G401.6 (cell line): ENCODE data around the gene ARHGEF7.
"Not testable (repeated sequence)": the region's sequence is repeated elsewhere in the genome, so short reads cannot be mapped to it uniquely, and the experiment has no call there.

ENCODE experiments used
- FAIRE-seq: peaks from 2 replicates; lab custom pipeline; 2012; peaks lifted over from hg19 to GRCh38; lab: Jason Lieb, UNC

ARHGEF7 gene

DNA sequence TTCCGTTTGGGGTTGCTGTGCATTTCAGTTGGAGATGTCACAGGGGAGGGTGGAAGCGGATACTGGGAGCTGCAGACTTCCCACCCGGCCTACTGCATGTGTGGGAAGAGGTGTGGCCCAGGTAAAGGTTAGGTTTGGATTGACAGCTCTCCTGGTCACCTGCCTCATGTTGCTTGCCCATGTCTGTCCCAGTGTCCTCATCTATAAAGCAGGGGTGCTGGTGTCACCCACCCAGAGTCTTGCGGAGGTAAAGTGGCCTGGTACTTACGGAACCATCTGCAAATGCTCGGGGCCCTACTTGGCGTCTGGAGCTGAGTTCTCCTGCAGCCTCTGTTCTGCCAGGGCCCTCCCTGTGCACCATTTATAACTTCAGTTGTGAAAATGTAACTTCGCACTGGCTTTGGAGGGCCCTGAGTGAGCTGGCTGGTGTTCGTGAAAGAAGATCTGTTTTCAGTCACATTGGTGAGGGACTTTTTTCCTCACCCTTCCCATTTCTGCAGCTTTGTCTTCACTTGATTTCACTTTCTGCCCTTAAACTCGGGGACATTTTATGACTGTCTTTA, 140.2 kb downstream of the ARHGEF7 start:
- no peak for FAIRE-seq

DNA sequence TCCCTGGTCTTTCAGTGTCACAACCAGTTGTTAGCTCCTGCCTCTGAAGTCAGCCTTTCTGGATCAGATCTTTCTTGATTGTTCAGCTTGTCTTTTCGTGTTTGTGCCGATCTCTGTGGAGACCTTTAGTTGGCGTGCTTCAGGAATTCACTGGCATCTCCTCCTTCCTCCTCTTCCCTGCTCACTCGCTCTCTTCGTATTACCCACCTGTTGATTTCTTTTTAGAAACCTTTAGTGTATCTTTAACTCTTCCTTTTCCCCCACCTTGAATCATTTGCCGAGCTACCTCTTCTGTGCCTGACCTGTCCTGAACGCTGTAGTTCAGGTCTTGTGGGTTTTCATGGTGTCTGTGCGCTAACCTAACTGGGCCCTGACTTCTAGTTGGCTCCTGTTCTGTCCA, 141.3 kb downstream of the ARHGEF7 start:
- FAIRE-seq: no peak

DNA sequence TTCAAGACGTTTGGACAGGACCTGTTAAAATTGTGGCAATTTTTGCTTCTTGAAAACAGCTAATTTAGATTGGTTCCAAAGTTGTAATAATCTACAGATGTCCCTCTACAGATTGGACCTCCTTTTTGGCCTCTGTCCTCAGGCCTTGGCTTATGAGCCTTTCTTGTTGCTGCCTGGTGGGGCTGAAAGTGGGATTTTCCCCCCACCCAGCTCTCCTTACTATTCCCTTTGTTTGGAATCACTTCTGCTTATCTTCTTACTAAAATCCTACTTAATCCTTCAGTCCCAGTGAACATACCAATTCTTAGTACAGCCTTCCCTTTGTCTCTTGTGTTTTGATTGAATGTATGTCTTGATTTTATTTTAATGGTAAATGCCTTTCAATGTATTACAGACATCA, 141.8 kb downstream of the ARHGEF7 start:
- no peak for FAIRE-seq

DNA sequence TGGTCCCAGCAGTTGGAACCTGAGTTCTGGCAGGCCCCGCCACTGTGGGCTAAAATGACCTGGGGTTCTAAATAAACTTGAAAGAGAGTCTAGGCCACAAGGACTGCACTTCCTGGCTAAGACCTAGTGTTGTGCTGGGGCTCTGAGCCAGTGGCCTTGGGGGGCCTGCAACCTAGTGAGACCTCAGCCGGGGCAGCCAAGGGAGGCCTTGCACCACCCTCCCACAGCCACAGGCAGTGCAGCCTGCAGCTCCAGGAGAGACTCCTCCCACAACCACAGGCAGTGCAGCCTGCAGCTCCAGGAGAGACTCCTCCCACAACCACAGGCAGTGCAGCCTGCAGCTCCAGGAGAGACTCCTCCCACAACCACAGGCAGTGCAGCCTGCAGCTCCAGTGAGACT, 142.8 kb downstream of the ARHGEF7 start:
- FAIRE-seq: not testable (repeated sequence)

DNA sequence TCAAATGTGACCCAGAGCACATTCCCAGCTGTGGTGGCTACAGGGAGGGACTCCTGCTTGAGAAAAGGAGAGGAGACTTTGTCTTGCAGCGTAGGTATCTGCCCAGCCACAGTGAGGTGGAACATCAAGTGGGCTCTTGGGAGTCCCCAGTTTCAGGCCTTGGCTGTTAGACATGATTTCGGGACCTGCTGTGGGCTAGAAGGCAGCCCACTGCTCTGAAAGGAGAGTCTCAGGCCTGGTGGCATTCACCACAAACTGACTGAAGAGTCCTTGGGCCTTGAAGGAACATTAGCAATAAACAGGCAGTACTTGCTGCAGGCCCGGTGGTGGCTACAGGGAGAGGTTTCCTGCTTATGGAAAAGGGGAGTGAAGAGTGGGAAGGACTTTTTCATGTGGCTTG, 143.5 kb downstream of the ARHGEF7 start:
- no peak for FAIRE-seq

DNA sequence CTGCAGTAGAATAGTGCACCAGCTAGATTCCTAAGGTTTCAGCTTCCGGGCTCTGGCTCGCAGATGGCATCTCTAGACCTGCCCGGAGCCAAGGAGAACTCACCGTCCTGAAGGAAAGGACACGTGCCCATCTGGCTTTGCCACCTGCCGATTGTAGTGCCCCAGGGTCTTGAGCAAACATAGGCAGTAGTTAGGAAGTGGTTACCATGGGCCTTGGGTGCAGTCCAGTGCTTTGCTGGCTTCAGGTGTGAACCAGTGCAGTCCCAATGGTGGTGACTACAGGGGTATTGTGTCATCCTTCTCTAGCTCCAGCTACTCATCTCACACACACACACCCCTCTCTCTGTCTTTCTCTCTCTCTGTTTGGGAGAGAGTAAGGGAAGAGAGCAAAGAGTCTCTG, 143.9 kb downstream of the ARHGEF7 start:
- FAIRE-seq: no peak

DNA sequence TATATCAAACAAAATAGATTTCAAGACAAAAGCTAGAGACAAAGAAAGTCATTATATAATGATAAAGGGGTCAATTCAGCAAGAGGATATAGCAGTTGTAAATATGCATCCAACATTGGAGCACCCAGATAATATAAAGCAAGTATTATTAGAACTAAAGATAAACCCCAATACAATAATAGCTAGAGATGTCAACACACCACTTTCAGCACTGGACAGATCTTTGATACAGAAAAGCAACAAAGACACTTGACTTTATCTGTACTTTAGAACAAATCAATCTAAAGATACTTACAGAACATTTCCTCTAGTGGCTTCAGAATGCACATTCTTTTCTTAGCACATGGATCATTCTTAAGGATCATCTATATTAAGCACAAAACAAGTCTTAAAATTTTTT, 146.2 kb downstream of the ARHGEF7 start:
- FAIRE-seq: no peak

DNA sequence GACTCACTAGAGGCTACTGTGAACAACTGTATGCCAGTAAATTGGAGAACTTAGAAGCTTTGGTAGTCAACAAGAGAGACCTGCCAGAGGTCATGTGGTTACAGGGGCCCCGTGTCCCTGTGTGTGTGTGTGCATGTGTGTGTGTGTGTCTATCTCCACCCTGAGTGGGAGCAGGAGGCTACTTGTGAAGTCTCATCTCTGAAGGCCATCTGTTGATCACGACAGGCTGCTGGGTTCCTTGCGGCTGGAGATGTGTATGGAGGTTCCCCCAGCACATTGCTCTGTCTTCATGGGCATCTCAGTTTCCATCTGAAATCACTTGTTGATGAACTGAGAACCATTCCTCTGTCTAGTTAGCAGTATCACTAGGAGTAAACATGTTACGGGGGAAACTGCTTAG, 147.2 kb downstream of the ARHGEF7 start:
- FAIRE-seq: no peak

DNA sequence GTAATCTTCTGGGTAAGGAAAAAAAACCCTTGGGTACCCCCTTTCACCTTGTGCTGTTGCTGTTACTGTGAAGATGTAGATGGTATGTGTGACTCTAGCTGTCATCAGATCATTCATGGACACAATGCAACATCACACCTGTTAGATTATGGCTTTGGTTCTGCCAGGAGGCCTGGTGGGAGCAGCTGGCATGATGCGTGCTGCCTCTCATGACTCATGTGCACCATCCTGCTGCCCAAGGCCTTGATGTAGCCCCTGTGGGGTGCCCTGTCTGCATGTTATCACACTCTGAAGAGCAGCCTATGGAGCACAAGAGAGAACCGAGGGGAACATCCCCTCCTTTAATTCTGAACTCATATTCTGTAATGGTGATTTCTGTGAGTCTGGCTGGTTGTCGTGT, 147.6 kb downstream of the ARHGEF7 start:
- no peak for FAIRE-seq

DNA sequence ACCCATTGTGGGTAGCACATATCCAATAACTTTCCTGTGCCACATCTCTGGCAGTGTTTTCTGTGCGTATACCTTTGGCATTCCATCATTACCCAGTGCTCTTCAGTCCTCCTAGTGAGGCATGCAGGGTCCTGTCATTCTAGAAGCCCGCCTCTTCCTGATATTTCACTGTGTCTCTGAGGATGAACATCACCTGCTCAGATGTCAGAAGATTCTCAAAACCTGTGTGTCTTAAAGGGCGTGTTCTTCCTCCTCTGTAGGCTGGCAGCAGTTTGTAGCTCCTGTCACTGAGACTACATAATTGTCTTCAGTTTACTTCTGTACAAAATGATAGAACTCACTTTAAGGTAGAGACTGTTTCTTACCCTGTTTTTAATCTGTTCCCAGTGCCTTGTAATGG, 148.5 kb downstream of the ARHGEF7 start:
- no peak for FAIRE-seq

DNA sequence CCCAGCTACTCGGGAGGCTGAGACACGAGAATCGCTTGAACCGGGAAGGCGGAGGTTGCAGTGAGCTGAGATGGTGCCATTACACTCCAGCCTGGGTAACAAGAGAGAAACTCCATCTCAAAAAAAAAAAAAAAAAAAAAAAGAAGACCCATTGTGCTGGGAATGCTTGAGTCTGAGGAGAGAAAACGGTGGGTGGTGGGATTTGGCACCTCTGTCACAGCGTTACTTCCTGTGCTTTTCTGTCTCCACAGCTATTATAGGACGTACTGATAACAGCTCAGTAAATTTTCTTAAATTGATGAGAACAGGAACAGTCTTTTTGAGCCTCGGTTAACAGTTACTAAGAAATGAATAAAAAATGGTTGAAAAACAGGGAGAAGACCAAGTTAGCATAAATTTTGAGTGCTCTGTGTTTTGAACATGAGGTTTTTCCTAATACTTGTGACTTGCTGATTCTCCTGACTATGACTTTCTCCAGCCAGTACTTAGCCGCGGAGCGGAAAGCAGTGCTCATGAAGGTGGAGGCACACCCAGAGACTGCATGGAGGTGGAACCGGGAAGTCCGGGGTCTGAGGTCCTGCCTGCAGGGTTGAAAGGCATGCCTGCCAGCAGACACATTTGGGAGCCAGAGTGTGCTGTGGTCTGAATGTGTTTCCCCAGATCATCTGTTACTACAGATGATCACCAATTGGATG, 150.0 kb downstream of the ARHGEF7 start:
- FAIRE-seq: no peak

DNA sequence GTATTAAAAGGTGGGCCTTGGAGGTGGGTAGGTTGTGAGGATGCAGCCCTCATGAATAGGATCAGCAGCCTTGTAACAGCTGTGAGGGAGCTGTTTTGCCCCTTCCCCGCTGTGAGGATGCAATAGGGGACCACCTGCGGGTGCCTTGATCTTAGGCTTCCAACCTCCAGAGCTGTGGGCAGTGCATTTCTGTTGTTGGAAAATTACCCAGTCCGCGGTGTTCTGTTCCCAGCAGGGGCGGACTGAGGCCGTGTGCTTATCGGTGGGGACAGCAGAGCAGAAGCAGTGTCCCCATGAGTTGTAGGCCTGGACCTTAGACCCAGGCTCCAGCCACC, 150.6 kb downstream of the ARHGEF7 start:
- FAIRE-seq: no peak

DNA sequence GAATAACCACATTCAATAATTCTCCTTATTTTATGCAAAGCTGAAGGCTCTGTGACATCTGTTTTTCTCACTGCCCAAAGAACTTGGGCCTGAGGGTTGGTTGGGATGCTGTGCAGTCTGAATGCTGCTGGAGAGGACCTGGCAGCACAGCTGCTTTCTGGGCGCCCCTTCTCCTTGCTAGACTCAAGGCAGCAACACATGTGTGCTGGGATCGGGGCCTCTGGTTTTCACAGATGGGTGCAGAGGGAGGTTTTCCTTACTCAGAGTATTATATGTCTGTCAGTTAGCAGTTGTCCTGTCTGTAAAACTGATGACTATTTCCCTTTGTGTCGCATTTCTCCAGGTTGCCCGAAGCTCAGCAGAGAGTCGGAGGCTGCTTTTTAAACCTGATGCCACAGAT, 152.1 kb downstream of the ARHGEF7 start:
- no peak for FAIRE-seq

DNA sequence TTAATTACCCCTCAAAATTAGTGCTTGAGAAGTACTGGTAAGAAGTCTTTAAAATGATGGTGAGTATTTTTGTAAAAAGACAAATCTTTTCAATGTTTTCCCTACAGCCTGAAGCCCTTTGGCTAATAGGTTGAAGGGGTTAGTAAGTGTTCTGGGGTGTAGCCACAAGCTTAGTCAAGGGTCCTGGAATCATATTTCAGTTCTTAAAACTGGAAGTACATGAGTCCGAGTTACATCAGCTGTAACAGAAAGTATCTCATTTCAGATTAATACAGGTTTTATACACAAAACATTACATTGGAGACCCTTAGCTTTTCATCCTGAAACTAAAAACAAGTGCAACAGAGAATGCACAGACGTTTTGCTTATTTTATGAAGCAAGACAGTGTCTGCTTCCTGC, 152.7 kb downstream of the ARHGEF7 start:
- FAIRE-seq: no peak

DNA sequence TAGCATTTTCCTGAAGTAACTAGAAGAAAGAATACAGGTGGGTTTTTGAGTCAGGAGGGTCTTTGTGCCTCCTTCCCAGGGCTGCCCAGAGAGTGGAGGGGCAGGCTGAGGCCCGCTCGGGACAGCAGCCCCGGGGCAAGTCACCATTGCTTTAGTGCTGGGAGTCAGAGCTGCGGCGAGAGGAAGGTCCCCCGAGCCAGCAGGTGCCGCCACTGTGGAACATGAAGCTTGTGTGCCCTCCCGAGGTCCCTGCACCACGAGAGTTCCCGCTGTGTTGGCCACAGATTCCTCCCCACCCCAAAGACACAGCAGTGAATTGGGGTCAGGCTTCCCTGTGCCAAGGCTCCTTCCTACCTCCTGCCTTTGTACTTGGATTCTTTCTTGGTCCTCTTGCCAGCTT, 154.4 kb downstream of the ARHGEF7 start:
- FAIRE-seq: no peak

DNA sequence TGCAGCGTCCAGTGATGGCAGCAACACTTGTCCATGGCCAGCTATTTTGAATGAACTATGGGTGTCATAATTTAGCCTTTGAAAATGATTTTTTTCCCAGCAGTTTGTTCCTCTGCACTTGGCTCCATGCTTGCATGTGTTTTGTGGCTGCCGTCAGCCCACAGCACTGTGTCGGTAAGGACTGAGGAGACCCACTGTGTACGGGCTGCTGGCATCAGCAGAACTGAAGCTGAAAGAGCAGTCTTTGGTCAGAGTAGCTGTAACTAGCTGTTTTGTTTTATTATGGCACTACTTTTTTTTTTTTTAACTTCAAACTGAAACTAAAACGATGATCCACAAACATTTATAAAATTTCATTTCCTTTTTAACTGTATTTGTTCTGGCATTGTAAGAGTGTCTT, 155.0 kb downstream of the ARHGEF7 start:
- FAIRE-seq: no peak

DNA sequence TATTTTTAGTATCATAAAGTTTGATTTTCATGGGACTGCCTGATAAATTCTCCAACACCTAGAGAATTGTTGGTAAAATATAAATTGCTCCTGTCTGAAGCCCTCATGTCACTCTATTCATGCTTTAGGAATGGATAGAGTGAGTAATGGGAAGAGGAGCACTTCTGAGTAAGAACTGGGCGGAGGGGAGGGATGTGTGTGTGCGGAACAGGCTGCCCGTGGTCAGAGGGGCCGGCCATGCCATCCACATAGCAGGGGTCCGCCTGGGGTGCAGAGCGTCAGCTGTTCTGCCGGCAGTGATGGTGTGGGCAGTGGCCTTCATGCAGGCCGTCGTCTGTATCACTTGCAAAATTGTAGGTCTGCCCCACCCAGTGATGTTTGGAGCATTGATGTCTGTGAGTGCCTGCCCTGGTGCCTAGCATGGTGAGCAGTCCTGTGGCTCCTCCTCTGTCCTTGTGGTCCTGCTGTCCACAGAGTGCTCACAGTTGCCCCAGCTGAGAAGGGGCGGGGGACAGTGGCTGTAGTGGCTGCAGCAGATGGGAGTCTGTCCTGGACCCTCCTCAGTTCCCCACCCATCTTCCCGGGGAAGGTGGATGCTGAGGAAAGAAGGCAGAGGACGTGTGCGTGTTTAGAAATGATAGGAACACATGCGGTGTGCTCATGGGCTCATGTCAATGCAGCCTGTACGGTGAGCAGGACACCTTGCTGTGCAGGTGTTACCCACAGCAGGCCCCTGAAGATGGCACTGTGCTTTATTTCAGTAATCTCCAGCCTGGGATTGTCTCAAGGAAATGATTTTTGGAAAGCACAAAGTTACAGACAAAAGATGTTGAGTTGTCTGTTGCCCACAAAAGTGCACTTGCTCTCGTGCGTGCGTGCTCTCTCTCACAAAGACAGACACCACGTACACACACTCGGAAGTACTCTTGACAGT, 155.9 kb downstream of the ARHGEF7 start:
- no peak for FAIRE-seq

DNA sequence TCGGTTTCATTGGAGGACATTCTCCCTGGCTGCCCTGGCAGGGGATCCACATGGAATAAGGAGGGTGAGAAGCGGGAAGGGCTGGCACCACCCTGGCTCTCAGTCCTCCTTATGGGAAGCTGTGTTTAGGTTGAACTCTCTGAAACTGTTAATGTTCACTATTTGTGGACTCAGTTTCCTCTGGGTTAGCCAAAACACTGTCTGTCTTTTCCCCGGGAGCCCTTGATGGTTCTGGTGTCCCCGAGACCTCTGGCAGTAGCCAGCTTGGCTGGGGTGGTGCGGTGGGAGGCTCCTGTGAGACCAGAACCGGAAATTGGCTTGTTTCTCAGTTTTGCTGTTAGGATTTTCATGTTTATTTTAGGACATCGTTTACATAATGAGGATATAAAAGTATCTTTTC, 157.0 kb downstream of the ARHGEF7 start:
- no peak for FAIRE-seq

DNA sequence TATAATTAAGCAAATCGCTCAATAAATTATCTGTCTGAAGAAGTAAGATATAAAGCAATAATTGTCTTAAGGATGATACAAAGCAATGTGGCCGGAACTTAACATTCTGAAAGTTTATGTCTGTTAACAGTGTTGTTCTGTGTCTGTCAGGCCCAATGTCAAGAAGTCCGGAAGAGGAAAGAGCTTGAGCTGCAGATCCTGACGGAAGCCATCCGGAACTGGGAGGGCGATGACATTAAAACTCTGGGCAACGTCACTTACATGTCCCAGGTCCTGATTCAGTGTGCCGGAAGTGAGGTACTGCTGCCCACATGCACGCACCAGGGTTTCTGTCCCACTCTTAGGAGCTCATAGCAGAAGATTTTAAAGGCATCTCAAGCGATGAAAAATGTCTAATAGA, 160.3 kb downstream of the ARHGEF7 start:
- no peak for FAIRE-seq

DNA sequence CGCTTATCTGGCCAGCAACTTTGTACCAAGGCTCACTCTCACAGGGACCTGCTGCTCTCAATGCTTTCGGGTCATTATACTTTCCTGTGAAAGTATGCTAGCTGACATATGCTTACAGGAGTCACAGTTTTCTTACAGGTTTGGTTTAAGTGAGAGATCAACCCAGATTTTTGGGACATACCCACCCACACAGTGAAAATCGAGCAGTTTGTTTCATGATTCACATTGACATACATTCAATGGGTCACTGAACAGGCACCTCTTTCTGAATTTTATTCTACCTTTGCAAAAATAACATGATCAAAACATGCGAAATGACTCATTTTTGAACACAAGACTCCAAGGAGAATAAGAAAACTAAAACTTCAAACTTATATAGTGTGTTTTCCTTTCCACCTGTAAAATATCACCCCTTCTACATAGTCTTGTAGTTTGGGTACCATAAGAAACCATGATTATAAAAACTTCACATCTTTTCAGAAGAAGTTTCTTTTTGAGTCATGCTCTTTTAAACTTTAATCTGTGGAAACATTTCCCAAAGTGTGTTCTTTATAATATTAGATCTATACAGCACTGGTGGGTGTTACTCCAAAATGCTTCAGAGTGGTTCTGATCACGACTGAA, 161.0 kb downstream of the ARHGEF7 start:
- FAIRE-seq: no peak

DNA sequence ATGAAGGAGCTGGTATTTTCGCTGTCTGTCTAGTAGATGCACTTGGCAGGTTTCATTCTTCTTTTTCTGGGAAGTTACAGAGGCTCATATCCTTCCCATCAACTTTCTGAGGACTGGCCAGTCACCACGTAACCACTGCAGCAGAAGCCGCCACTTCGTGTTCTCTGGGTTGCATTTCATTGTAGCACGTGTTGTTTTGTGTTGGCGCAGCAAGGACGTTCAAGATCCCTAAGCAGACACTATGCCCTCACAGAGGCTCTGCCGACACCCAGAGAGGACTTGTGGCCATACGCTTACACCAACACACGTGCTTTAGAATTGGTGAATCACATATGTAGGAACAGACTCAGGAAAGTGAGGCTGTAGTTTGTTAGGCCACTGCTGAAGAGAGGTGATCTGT, 163.1 kb downstream of the ARHGEF7 start:
- FAIRE-seq: no peak

DNA sequence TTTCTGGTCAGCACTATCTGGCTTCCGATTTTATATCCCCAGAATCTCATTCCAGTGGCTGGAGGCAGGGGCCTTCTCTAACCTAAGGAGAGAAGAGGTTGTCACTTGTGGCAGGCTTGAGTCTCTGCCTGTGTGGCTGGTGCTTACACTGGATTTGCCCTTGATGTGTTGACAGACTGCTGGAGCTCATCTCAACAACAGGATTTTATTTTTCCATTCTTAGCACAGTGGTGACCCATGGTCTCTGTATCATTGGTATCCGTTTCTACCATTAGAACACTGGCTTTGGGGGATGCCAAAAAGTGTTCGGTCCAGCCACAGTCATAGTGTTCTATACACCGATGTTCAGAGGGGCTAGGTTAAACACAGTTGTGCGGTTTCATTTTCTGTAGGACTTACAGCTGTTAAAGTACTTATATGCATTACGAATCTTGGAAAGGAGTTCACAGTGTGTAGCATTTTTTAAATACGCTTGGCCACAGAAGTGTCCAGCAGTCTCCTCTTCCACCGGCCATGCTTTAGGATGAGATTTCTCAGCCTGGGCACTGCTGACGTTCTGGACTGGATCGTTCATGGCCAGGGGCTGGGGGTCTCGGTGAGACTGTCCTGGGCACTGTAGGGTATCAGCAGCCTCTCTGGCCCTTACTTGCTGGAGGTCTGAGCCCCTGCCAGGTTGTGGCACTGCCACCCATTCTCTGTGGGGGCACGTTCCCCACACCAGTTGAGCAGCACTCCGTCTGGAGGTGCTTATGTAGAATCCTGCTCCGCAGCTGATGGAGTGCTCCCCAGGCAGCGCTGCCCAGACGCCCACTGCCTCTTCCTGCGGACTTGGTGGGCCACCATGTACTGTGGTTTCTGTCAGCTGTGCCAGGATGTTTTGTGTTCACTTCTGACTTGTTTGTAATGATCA, 163.9 kb downstream of the ARHGEF7 start:
- FAIRE-seq: no peak
